GM23248 (cell line): ENCODE data around the gene POLG. TPM values are rescaled to one million over a fixed set of nuclear protein-coding genes. Genes with fewer than 3 reads are reported as not detected.

Experiments used
- DNase-seq: peaks from one replicate; pipeline ENCODE4 v3.0.0-alpha.2; 2015
- H2AFZ ChIP-seq: fragments of 200-600 bp; sonication (generic); 2 replicates; pipeline ENCODE4 v1.6.1; 2016; ENCODE audit warnings: antibody characterized with exemption
- H3F3A ChIP-seq: fragments of 200-600 bp; sonication (generic); 2 replicates; pipeline ENCODE4 v1.6.1; 2016; ENCODE audit warnings: mild to moderate bottlenecking, antibody characterized with exemption, mixed run types; ENCODE audit not compliant: insufficient read depth
- H3K27ac ChIP-seq: fragments of 200-600 bp; sonication (generic); 2 replicates; pipeline ENCODE4 v1.5.1; 2016; ENCODE audit warnings: mild to moderate bottlenecking
- H3K27me3 ChIP-seq: fragments of 200-600 bp; sonication (generic); replicated peaks from 2 replicates; pipeline ENCODE4 v1.6.1; 2016; ENCODE audit warnings: mild to moderate bottlenecking; ENCODE audit not compliant: insufficient read depth
- H3K36me3 ChIP-seq: fragments of 200-600 bp; sonication (generic); 2 replicates; pipeline ENCODE4 v1.6.1; 2016; ENCODE audit warnings: low read depth, mild to moderate bottlenecking
- H3K4me1 ChIP-seq: fragments of 200-600 bp; sonication (generic); 2 replicates; pipeline ENCODE4 v1.6.1; 2016; ENCODE audit warnings: mild to moderate bottlenecking; ENCODE audit not compliant: insufficient read depth
- H3K4me2 ChIP-seq: fragments of 200-600 bp; sonication (generic); one replicate; pipeline ENCODE4 v1.6.1; 2016; ENCODE audit warnings: mild to moderate bottlenecking; ENCODE audit not compliant: unreplicated experiment
- H3K4me3 ChIP-seq: fragments of 200-600 bp; sonication (generic); 2 replicates; pipeline ENCODE4 v1.5.1; 2016; ENCODE audit warnings: mild to moderate bottlenecking
- H3K79me2 ChIP-seq: fragments of 200-600 bp; sonication (generic); 2 replicates; pipeline ENCODE4 v1.6.1; 2016; ENCODE audit warnings: mild to moderate bottlenecking; ENCODE audit not compliant: insufficient read depth
- H3K9ac ChIP-seq: fragments of 200-600 bp; sonication (generic); 2 replicates; pipeline ENCODE4 v1.6.1; 2016; ENCODE audit warnings: mild to moderate bottlenecking
- H3K9me2 ChIP-seq: fragments of 200-600 bp; sonication (generic); 2 replicates; pipeline ENCODE4 v1.6.1; 2016; ENCODE audit warnings: mixed run types, mild to moderate bottlenecking, moderate library complexity; ENCODE audit not compliant: insufficient read depth
- H3K9me3 ChIP-seq: fragments of 200-600 bp; sonication (generic); one replicate; pipeline ENCODE4 v1.6.1; 2017; ENCODE audit warnings: low read depth
- H4K20me1 ChIP-seq: fragments of 200-600 bp; sonication (generic); 2 replicates; pipeline ENCODE4 v1.6.0; 2016; ENCODE audit not compliant: insufficient read depth
- EZH2 ChIP-seq: fragments of 200-600 bp; sonication (generic); IDR thresholded peaks from 2 replicates; pipeline ENCODE4 v1.6.1; 2018; ENCODE audit warnings: antibody characterized with exemption, mild to moderate bottlenecking; ENCODE audit not compliant: insufficient read depth, poor library complexity, severe bottlenecking
- EZH2phosphoT487 ChIP-seq: fragments of 200-600 bp; sonication (generic); IDR thresholded peaks from 2 replicates; pipeline ENCODE4 v1.6.1; 2018; ENCODE audit warnings: antibody characterized with exemption, moderate library complexity, mild to moderate bottlenecking, low read depth; ENCODE audit not compliant: insufficient read depth
- WGBS, 2 experiments: methylation state at CpG; one replicate each; pipeline ENCODE4 v1.1.6; 2015 to 2017; ENCODE audit warnings: low lambda C conversion rate in 2 of 2, low coverage in 1 of 2; ENCODE audit errors: missing lambda C conversion rate in 2 of 2; 5-methylcytosine and 5-hydroxymethylcytosine counted together
- in situ Hi-C: fragments of 300-500 bp; cut with MboI; formaldehyde crosslinking; loops from 2 replicates; pipeline ENCODE4 v1.15.0; 2020
- polyA plus RNA-seq: library from polyadenylated mRNA; unstranded; fragments of >200 nt; fragmentation: Nextera tagmentation; extraction: Ambion mirVana; gene quantifications from 2 replicates; pipeline ENCODE4 v1.2.1, GENCODE V29; 2016
- total RNA-seq: library from RNA; depleted of rRNA; stranded (reverse); fragments of >200 nt; shearing (Covaris generic); gene quantifications from 2 replicates; pipeline ENCODE4 v1.2.3, GENCODE V29; 2014

Gene POLG
- total and polyA plus RNA-seq, 2 experiments from 2014 or later = 18.7 to 66.7 TPM

DNA sequence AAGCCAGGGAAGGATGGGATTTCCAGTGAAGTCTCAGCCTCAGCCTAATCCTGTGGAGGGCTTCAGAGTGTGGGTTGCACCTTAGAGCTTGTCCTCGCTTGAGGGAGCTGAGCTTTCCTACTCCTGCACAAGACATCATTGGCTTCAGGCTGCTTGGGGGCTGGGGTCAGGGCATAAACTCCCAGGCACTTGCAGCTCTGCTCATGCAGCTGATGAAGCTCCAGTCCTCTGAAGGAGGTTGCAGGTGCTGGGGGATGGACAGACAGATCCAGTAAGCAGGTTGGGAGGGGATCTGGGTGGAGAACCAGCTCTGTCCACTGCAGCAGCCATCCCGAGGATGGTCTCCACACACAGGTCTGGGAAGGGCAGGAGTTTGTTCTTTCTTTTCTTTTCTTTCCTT, 19.4 kb upstream of the POLG start:
- no peaks in the 10 kb centered on the region for H3K9me3 ChIP-seq
- no peaks in the 10 kb centered on the region for H3K36me3 ChIP-seq
- DNase-seq = no peak
- in situ Hi-C loops = no loop called here
- H3K27me3 ChIP-seq = peaks cover 52% of the 10 kb centered on the region
- no peak overlapping the region for H2AFZ ChIP-seq
- no peaks in the 10 kb centered on the region for H3F3A ChIP-seq
- TF ChIP-seq EZH2phosphoT487 (no peak), EZH2 (no peak)
- H4K20me1 ChIP-seq = no peaks in the 10 kb centered on the region
- no peaks in the 10 kb centered on the region for H3K4me1 ChIP-seq
- no peak overlapping the region for H3K27ac ChIP-seq
- H3K9ac ChIP-seq = no peak overlapping the region
- no peaks in the 10 kb centered on the region for H3K79me2 ChIP-seq
- no peak overlapping the region for H3K4me3 ChIP-seq
- no peak overlapping the region for H3K4me2 ChIP-seq
- WGBS, 2 experiments = 26 to 37% methylated on average over 2 of the region's 2 CpGs
- H3K9me2 ChIP-seq = no peaks in the 10 kb centered on the region

DNA sequence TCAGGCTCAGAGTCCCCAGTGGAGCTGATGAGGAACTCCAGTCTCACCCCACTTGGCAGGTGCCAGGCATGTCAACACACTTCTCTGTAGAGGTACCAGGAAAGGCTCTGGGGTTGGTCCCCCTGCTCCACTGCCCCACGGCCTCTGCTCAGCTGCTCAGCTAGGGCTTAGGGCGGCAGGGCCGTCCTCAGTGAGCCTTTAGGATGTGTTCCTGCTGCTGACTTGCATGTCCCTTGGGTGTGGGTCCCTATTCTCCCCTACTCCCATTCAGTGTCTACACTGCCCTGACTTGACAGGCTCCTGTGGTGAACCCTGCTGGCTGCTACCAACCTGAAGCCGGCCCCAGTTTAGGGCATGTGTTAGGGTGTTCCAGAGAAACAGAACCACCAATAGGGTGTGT, 17.9 kb upstream of the POLG start:
- no peak for TF ChIP-seq EZH2
- no peak for TF ChIP-seq EZH2phosphoT487
- in situ Hi-C loops = no loop called here
- no peak for DNase-seq
- H3F3A ChIP-seq = no peaks in the 10 kb centered on the region
- no peaks in the 10 kb centered on the region for H3K79me2 ChIP-seq
- H2AFZ ChIP-seq = no peak overlapping the region
- H3K9me3 ChIP-seq = no peaks in the 10 kb centered on the region
- no peaks in the 10 kb centered on the region for H3K9me2 ChIP-seq
- H3K36me3 ChIP-seq = no peaks in the 10 kb centered on the region
- H3K4me1 ChIP-seq = no peaks in the 10 kb centered on the region
- H3K4me3 ChIP-seq = no peak overlapping the region
- WGBS, 2 experiments = 57 to 65% methylated on average over 4 of the region's 4 CpGs
- peaks cover 50% of the 10 kb centered on the region for H3K27me3 ChIP-seq
- no peak overlapping the region for H3K27ac ChIP-seq
- H3K4me2 ChIP-seq = no peak overlapping the region
- H3K9ac ChIP-seq = no peak overlapping the region
- no peaks in the 10 kb centered on the region for H4K20me1 ChIP-seq

DNA sequence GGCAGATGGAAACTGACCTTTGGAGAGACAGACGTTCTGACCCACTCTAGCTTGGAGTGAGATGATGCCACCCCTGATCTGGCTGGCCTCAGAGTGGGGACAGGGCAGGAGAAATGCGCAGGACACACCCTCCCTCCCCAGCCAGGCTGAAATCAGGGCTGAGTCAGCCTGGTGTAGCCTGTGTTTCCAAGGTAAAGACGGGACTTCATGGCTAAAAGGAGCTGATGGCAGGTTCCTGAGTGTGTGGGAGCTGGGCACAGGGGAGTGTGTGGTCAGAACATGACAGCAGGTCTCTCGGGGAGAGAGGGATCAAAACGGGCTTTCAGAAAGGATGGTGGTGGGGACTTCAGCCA, 14.6 kb upstream of the POLG start:
- H3K4me3 ChIP-seq = no peak overlapping the region
- no peaks in the 10 kb centered on the region for H3F3A ChIP-seq
- H3K27ac ChIP-seq = no peak overlapping the region
- no peaks in the 10 kb centered on the region for H3K9me2 ChIP-seq
- H2AFZ ChIP-seq = no peak overlapping the region
- in situ Hi-C loops = no loop called here
- H3K79me2 ChIP-seq = no peaks in the 10 kb centered on the region
- no peak overlapping the region for H3K9ac ChIP-seq
- no peaks in the 10 kb centered on the region for H3K36me3 ChIP-seq
- no peak for DNase-seq
- peaks cover 52% of the 10 kb centered on the region for H3K27me3 ChIP-seq
- WGBS, 2 experiments = 36 to 43% methylated on average over 5 of the region's 5 CpGs
- H3K9me3 ChIP-seq = no peaks in the 10 kb centered on the region
- no peak for TF ChIP-seq EZH2phosphoT487
- no peak for TF ChIP-seq EZH2
- H4K20me1 ChIP-seq = no peaks in the 10 kb centered on the region
- H3K4me1 ChIP-seq = no peaks in the 10 kb centered on the region
- no peak overlapping the region for H3K4me2 ChIP-seq

DNA sequence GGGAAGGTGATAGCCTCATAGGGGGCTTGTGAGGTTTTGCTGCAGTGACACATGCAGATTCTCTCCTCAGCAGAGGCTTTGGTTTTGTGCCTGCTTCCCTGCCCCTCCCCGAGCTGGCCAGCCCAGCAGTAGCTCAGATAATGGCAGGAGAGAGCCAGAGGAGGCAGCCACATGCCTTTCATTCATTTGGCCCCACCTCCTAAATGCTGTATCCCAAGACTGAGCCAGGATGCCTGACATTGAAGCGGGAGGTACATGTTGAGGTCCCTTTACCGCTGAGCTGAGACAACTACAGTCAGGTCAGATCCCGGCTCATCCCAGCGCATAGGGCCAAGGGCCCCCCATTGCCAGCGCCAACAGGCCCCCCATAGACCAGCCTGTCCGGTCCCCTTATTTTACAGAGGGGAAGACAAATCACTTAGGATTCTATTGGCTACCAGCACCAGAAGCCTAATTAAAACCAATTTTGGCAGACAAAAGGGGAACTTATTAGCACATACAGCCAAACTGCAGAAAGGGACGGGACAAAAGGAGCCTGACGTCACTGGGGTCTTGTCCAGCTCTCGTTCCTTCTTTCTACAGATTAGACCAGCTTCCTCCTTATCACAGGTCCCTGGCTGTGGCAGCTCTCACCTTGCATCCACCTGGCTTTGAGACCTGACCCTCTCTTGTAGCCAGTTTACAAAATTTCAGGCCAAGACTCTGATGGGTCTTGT, 12.1 kb upstream of the POLG start:
- TF ChIP-seq EZH2 = no peak
- TF ChIP-seq EZH2phosphoT487 = no peak
- Histone ChIP-seq H3K79me2 (no peaks in the 10 kb centered on the region), H3K4me1 (no peaks in the 10 kb centered on the region), H3K9me2 (no peaks in the 10 kb centered on the region), H3K27me3 (peaks cover 45% of the 10 kb centered on the region), H3K9me3 (no peaks in the 10 kb centered on the region), H3K27ac (no peak overlapping the region), H3K4me2 (no peak overlapping the region), H3K4me3 (no peak overlapping the region), H4K20me1 (no peaks in the 10 kb centered on the region), H3K9ac (no peak overlapping the region), H3K36me3 (no peaks in the 10 kb centered on the region), H3F3A (no peaks in the 10 kb centered on the region), H2AFZ (no peak overlapping the region)
- in situ Hi-C loops = no loop called here
- DNase-seq = no peak
- WGBS, 2 experiments = 29 to 32% methylated on average over 10 of the region's 10 CpGs

DNA sequence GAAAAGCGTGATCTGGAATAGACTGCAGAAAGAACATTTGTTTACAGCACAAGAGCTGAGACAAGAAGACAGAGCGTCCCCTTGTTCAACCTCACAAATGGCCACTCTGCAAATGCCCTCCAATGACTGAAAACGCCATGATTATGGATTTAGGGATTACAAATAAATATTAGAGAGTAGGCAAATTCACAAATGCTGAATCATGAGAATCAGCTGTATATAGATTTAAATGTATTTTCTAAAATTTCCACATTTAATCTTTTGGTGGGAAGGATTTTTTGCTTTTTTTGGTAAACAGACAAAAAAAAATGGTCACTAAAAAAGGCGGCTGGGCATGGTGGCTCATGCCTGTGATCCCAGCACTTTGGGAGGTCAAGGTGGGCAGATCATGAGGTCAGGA, 10.6 kb upstream of the POLG start:
- DNase-seq = no peak
- no peaks in the 10 kb centered on the region for H3K9me3 ChIP-seq
- H3F3A ChIP-seq = no peaks in the 10 kb centered on the region
- no peaks in the 10 kb centered on the region for H3K79me2 ChIP-seq
- H3K9ac ChIP-seq = no peak overlapping the region
- peaks cover 53% of the 10 kb centered on the region for H3K27me3 ChIP-seq
- TF ChIP-seq EZH2 (no peak), EZH2phosphoT487 (no peak)
- no peak overlapping the region for H3K4me3 ChIP-seq
- H3K4me2 ChIP-seq = no peak overlapping the region
- H4K20me1 ChIP-seq = no peaks in the 10 kb centered on the region
- no peak overlapping the region for H3K27ac ChIP-seq
- H2AFZ ChIP-seq = no peak overlapping the region
- WGBS, 2 experiments = 44 to 54% methylated on average over 4 of the region's 4 CpGs
- no peaks in the 10 kb centered on the region for H3K4me1 ChIP-seq
- H3K9me2 ChIP-seq = no peaks in the 10 kb centered on the region
- in situ Hi-C loops = no loop called here
- no peaks in the 10 kb centered on the region for H3K36me3 ChIP-seq
